NCI-H526 (cell line): Measurements from ENCODE around the gene RAPGEF1.
A peak's percentile ranks its signal among the peaks of the same experiment; 100 is the strongest.

Experiments
- DNase-seq, 2 experiments: peaks; one replicate each; lab custom pipeline; 2025; lab: John Stamatoyannopoulos, UW

Gene RAPGEF1

GRCh38 chr9:131752231-131752884 is 12.5 kb upstream of the RAPGEF1 start:
- DNase-seq: no peak

GRCh38 chr9:131748411-131748955 is 8.6 kb upstream of the RAPGEF1 start:
- DNase-seq: no peak

GRCh38 chr9:131747352-131747751 is 7.5 kb upstream of the RAPGEF1 start:
- peak in 1 of 2 experiments; percentile 56 for DNase-seq

- DNase-seq: no peak
Observed at GRCh38 chr9:131745610-131746009, 5.7 kb upstream of the RAPGEF1 start.

- DNase-seq: no peak
Observed at GRCh38 chr9:131744720-131745201, 4.9 kb upstream of the RAPGEF1 start.

- no peak for DNase-seq
Observed at GRCh38 chr9:131744171-131744719, 4.4 kb upstream of the RAPGEF1 start.

GRCh38 chr9:131743501-131743900 is 3.6 kb upstream of the RAPGEF1 start:
- no peak for DNase-seq

- DNase-seq: no peak
Observed at GRCh38 chr9:131743096-131743495, 3.2 kb upstream of the RAPGEF1 start.

GRCh38 chr9:131740898-131741297 is 1.0 kb upstream of the RAPGEF1 start:
- DNase-seq: no peak

GRCh38 chr9:131739133-131739958 is 530 bp downstream of the RAPGEF1 start:
- peak in 1 of 2 experiments; percentile 58 for DNase-seq

- peak in 1 of 2 experiments; percentile 58 for DNase-seq
Observed at GRCh38 chr9:131738293-131739132, 1.4 kb downstream of the RAPGEF1 start.

- DNase-seq: no peak
Observed at GRCh38 chr9:131737426-131737825, 2.5 kb downstream of the RAPGEF1 start.

- no peak for DNase-seq
Observed at GRCh38 chr9:131736431-131736830, 3.4 kb downstream of the RAPGEF1 start.

- DNase-seq: peak; percentile 25 to 42
Observed at GRCh38 chr9:131735238-131736128, 4.4 kb downstream of the RAPGEF1 start.

- DNase-seq: no peak
Observed at GRCh38 chr9:131734781-131735180, 5.1 kb downstream of the RAPGEF1 start.

- DNase-seq: peak in 1 of 2 experiments; percentile 30
Observed at GRCh38 chr9:131734165-131734610, 5.7 kb downstream of the RAPGEF1 start.

GRCh38 chr9:131733541-131734061 is 6.3 kb downstream of the RAPGEF1 start:
- DNase-seq: peak; percentile 35 to 56

- DNase-seq: peak in 1 of 2 experiments; percentile 19
Observed at GRCh38 chr9:131732636-131733289, 7.1 kb downstream of the RAPGEF1 start.

GRCh38 chr9:131732061-131732526 is 7.8 kb downstream of the RAPGEF1 start:
- DNase-seq: no peak

- DNase-seq: no peak
Observed at GRCh38 chr9:131731644-131732043, 8.2 kb downstream of the RAPGEF1 start.
